Fibroblast of mammary gland (primary cell): Measurements from ENCODE around the gene DOCK2.

Experiments used
- DNase-seq: peaks from one replicate; pipeline ENCODE4 v3.0.0-alpha.2; 2010; ENCODE audit warnings: low read depth
- H3K4me3 ChIP-seq: 2 replicates; pipeline ENCODE4 v1.5.1; 2011; ENCODE audit warnings: low read depth, mild to moderate bottlenecking, low read length, moderate library complexity; ENCODE audit not compliant: control insufficient read depth
- CTCF ChIP-seq: conservative IDR thresholded peaks from 2 replicates; pipeline ENCODE4 v1.5.1; 2011; ENCODE audit warnings: low read depth, low read length, inconsistent platforms; ENCODE audit not compliant: control insufficient read depth, insufficient read depth

The DOCK2 gene

GRCh38 chr5:170078458-170078857, 441.4 kb downstream of the DOCK2 start:
- H3K4me3 ChIP-seq = no peak overlapping the region
- no peak for TF ChIP-seq CTCF
- DNase-seq = no peak

- TF ChIP-seq CTCF = no peak
- no peak for DNase-seq
- no peak overlapping the region for H3K4me3 ChIP-seq
Measured at GRCh38 chr5:170078931-170079330, 441.9 kb downstream of the DOCK2 start.

DNA sequence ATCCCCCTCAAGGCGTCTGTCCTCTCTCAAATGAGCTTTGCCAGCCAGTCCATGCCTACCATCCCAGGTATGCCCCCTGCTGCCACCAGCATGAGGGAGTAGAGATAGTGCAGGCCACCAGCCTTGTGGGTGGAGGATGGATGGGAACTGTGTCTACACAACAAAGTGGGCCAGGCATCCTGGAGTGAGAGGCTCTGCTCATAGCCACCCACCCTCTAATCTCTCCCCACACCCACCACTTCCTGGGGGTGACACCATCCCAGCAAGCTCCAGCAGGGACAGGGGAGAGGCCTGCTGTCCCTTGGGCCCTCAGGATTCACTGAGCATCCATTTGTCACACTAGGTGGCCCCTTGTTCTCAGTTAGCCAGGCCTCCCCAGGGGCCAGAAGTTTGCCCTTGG, 443.1 kb downstream of the DOCK2 start:
- no peak for DNase-seq
- H3K4me3 ChIP-seq = no peak overlapping the region
- no peak for TF ChIP-seq CTCF

DNA sequence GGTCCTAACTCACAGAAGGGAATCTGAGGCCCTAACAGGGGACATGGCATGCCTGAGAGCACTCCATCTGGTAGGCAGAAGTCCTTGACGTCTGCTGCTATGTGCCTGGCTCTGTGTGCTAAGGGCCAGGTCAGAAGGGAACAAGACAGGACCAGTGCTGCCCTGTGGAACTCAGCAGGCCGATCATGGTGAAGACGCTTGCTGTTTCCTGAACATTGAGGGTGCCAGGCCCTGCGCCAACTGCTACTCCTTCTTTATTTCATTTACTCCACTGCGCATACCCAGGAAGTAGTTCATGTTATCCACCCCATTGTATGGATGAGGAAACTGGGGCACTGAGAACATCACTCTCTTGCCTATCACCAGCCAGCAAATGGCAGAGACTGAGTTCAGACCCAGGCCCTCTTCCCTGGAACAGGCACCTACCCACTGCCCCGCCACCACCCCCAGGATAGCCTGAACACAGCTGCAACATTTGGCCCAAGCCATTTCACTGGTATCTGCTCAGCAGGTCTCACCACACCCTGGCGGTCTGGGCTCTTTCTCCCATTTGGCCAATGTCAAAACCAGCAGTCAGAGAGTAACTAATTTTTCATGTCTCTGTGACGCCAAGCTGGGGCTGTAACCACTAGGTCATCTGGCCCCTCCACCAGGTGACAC, 443.8 kb downstream of the DOCK2 start:
- H3K4me3 ChIP-seq = no peak overlapping the region
- TF ChIP-seq CTCF = no peak
- DNase-seq = no peak

DNA sequence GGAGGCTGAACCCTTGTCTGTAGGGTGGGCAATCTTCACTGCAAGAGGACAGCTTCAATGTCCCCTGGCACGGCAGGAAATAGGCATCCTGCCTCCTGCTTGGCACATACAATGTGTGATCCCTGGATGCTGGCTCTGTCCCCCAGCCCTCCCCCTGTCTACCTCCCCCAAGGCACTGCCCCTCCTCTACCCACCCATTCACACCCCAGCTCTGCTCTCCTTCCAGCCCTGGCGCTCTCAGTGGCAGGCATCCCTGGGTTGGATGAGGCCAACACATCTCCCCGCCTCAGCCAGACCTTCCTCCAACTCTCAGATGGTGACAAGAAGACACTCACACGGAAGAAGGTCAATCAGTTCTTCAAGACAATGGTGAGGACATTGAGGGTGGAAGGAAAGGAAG, 444.5 kb downstream of the DOCK2 start:
- TF ChIP-seq CTCF = no peak
- H3K4me3 ChIP-seq = no peak overlapping the region
- no peak for DNase-seq

GRCh38 chr5:170082701-170083100, 445.6 kb downstream of the DOCK2 start:
- no peak overlapping the region for H3K4me3 ChIP-seq
- TF ChIP-seq CTCF = no peak
- no peak for DNase-seq

GRCh38 chr5:170087168-170087817, 450.2 kb downstream of the DOCK2 start:
- H3K4me3 ChIP-seq = no peak overlapping the region
- DNase-seq = no peak
- no peak for TF ChIP-seq CTCF
